HG03097 (cell line): ENCODE results near the gene PHB1.
A peak's percentile ranks its signal among the peaks of the same experiment; 100 is the strongest.

ENCODE experiments used
- ATAC-seq: cut with Tn5 transposase; IDR thresholded peaks from one replicate; pipeline ENCODE4 v1.9.1; 2021; ENCODE audit not compliant: unreplicated experiment, low FRiP score

The PHB1 gene

GRCh38 chr17:49414622-49415350 lies at the start of gene PHB1:
Gene PHB1 (minus strand): TSS chr17:49414882. CDS start chr17:49413264, 1,618 bp downstream.
- ATAC-seq = peak; percentile 97

GRCh38 chr17:49464049-49464448 lies 49.4 kb upstream of the PHB1 start:
- ATAC-seq = no peak

DNA sequence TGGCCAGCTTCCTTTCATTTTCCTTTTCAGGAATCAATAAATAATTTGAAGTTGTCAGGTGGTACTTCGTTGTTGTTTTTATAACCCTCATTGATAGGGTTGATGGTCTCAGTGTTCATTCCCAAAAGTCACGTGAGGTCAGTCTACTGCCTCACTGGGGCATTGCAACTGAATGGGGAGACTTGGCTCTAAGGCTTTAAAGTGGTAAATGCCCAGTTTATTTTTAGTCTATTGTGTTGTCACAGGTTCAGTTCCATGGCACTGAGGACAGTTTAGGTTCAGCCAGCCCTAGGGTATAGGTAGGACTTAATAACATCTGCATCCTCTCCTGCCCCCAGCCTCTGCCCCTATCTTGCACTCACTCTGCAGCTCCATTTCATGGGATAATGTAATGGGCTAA lies 46.9 kb upstream of the PHB1 start:
- ATAC-seq = no peak

DNA sequence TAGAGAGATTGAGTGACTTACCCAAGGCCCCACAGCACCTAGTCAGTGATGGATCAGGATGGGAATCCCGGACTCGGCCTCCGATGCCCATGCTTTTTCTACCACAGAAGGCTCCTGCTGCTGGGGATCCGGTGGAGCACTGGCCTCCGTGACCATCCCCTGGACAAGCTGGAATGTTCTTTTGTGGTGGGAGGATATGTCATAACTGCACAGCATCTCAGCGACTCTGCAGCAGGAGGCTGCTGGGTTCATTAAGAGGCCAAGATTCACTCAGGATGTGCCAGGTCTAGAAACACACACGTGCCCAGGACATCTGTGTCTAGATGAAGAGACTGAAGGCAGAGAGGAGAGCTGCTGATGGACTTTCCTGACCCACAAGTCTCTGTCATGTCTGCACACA lies 45.7 kb upstream of the PHB1 start:
- ATAC-seq = no peak

- no peak for ATAC-seq
These were observed 44.8 kb upstream of the PHB1 start for GRCh38 chr17:49459401-49459984.

DNA sequence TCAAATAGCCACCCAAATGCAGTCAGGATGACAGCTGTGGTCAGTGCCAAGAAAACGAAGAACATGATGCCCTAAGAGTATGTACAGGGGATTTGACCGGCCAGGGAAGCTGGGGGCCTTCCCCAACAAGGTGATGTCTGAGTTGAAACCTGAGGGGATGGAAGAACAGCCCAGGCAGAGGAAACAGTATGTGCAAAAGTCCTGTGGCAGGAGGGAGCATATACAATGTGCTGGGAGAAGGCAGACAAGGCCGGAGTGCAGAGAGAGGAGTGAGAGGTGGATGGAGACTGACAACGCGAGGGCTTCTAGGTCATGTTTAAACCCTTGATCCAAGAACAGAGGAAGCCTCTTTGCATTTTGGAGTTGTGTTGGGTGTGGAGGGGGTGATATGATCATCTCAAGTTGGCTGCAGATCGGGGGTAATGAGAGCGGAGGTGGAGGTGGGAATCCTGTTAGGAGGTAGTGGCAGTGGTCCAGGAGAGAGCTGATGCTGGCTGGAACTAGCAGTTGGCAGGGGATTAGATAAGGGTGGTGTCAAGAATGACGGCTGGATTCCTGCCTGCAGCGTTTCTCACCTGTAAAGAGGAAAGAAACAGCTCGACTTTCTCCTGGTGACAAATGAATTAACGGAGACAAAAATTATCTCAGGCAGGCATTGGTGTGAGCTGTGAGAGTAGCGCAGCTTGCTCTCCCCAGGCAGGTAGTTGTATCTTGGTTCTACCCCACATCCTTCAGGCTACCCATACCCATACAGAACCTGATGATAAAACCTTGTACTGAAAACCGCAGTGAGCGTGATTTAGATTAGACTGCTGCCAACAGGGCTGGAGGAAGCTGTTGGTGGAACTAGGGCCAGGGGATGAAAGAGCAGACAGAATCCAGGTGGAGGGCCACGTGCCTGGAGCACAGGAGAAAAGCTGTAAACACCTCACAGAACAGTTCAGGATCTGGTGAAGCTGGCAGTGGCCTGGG lies 43.2 kb upstream of the PHB1 start:
- no peak for ATAC-seq

- ATAC-seq = no peak
These were observed 41.7 kb upstream of the PHB1 start for GRCh38 chr17:49456183-49456965.

DNA sequence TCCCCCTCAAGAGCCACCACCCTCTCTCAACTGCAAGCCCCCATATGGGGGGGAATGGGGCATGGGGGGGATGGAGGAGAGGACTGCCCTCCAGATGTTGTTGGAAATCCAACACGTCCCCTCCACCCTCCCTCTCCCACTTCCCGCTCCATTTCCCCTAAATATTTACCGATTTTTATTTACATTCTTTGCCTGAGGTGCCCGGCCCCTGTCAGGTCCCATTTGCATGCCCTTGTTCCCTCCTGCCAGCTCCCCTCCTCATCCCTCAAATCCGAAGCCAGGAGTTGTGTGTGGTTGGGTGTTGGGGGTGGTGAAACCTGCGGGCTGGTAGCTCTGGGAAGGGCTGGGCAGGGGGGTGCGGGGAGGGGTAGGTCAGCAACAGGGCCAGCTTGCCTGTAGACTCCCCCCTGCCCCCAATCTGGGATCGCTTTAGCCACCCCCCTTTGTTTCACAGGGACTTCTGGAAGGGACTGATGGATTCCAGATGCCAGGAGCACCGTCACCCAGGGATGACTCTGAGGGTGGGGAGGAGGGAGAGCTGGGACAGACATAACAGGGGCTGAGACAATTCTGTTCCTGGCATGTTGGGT lies 40.7 kb upstream of the PHB1 start:
- ATAC-seq = no peak

- no peak for ATAC-seq
These were observed 39.4 kb upstream of the PHB1 start for GRCh38 chr17:49454050-49454449.

GRCh38 chr17:49452661-49453060 lies 38.0 kb upstream of the PHB1 start:
- ATAC-seq = no peak

DNA sequence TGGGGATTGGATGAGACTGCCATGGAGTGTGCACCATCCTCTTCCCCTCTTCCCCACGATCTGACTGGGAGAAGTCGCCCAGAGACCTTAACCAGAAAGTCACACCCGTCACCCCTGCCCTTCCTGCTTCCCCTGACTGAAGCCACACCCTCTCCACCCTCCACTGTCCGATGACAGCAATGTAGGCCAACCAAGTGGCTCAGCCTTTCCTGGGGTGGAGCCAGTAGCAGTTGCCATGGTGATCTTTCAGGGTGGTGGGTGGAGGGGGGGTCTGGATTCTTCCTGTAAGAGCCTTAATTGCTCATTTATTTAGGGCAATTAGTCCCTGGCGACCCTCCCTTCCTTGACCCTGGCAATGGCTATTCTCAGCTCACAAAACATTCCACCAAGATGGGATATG lies 37.5 kb upstream of the PHB1 start:
- no peak for ATAC-seq

DNA sequence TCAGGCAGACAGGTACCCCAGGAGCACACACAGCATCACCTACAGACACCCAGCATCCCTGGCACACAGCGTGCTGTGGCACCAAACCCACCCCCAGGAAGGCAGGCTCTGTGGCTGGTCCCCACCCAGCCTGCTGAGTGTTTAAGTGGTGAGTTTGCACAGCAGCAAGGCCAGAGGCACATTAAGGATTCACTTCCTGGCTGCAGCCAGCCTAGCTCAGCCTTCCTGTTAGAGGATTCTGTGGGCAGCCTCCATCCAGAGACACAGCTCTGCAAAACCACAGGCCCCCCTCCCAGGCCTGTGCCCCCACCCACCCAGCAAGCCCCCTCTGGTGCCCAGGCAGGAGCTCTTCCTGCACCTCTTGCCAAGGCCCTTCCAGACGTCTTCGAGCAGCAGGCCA lies 36.1 kb upstream of the PHB1 start:
- ATAC-seq = no peak

- ATAC-seq = no peak
These were observed 35.5 kb upstream of the PHB1 start for GRCh38 chr17:49450181-49450580.

DNA sequence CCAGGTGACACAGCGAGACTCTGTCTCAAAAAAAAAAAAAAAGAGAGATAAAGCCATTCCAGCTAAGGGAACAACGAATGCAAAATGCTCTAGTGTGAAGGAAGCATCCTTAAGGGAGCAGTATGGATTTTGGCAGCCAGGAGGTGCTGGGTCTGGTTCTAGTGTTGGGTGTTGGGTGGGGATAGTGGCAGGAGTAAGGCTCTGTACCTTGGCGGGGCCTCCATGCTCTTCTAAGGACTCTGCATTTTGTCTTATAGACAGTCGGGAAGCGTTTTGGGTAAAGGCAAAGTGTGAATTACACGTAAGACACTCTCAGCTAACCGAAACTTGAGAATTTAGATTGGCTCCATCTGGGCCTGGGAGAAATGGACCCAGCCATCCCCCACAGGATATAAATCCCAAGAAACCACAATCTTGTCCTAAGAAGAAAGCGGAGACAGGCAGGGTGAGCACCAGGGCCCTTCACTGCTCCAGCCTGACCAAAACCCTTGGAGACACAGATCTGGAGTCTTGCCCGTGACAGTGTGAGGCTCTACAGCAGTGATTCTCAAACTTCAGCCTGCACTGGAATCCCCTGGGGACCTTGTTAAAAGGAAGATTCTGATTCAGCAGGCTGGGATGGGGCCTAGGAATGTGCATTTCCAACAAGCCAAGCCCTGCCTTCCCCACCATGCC lies 33.1 kb upstream of the PHB1 start:
- ATAC-seq = no peak

DNA sequence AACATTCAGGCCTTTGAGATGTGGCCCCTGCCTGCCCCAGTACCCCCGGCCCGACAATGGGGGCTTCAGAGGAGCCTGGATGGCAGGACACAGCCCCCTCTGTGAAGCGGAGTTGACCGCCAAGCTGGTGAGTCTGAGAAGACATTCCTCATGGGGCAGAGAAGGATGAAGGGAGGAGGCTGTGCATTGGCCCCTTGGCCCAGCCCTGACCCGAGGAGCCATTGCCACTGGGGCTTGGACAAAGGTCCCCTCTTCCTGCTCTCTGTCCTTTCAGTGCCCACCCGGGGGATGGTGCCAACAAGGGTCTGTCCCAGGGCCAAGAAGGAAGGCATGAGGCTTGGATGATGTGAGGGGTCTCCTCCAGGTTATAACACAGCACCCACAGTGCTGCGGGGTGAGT lies 30.9 kb upstream of the PHB1 start:
- ATAC-seq = no peak

GRCh38 chr17:49444384-49444783 lies 29.7 kb upstream of the PHB1 start:
- ATAC-seq = no peak

GRCh38 chr17:49443862-49444261 lies 29.2 kb upstream of the PHB1 start:
- ATAC-seq = no peak

GRCh38 chr17:49442041-49442440 lies 27.4 kb upstream of the PHB1 start:
- no peak for ATAC-seq

DNA sequence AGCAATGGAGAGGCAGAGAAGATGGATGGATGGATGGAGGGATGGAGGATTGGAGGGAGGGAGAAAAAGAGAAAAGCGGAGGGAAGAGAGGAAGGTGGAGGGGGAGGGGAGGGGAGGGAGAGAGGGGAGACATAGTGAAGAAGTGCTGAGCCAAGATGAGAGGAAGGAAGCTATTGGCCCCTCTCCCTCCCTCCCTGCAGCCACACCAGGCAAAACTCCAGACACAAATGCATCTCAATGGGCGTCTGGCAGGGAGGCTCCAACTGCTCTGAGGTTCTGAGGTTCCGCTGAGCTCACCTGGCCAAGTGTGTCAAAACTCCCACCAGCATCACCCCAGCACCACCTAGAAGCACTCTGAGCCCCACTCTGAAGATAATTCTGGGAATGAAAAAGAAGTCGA lies 26.9 kb upstream of the PHB1 start:
- no peak for ATAC-seq

- ATAC-seq = no peak
These were observed 25.9 kb upstream of the PHB1 start for GRCh38 chr17:49440581-49440980.
